ENCODE data around the gene OBSCN. TPM values are rescaled to one million over a fixed set of nuclear protein-coding genes. Genes with fewer than 3 reads are reported as not detected.

The OBSCN gene
- total RNA-seq, 2 experiments from 2014 or later = 12.3 to 14.4 TPM

GRCh38 chr1:228398741-228399461 is 191.1 kb downstream of the OBSCN start:
- peak overlapping the region; percentile 57 for H3K27ac Mint-ChIP-seq
- POLR2A ChIA-PET = interaction anchor here (0.7 kb wide), 1 partner anchor 286 kb away, joined by 3 read pairs; no protein-coding TSS in a partner anchor
- ATAC-seq = no peak

GRCh38 chr1:228399531-228400236 is 191.8 kb downstream of the OBSCN start:
- H3K4me1 Mint-ChIP-seq (ENCODE audit: low read depth) = peaks cover 65% of the 10 kb centered on the region
- H3K4me3 Mint-ChIP-seq = no peak overlapping the region
- CTCF ChIA-PET = no interaction called here
- POLR2A ChIA-PET = interaction anchor here (0.6 to 0.7 kb wide), 2 partner anchors 18 to 287 kb away, joined by 3 read pairs; no protein-coding TSS in a partner anchor
- no peaks in the 10 kb centered on the region for H3K9me3 Mint-ChIP-seq (ENCODE audit: insufficient read depth)
- no peaks in the 10 kb centered on the region for H3K27me3 Mint-ChIP-seq (ENCODE audit: low read depth)
- H3K36me3 Mint-ChIP-seq (ENCODE audit: low read depth) = peaks cover 76% of the 10 kb centered on the region
- no peak for ATAC-seq
- no peak for DNase-seq
- H3K27ac Mint-ChIP-seq = peak overlapping the region; percentile 28

More at GRCh38 chr1:228398741-228399461, 191.1 kb downstream of the OBSCN start:
- H3K4me3 Mint-ChIP-seq = no peak overlapping the region
- no peaks in the 10 kb centered on the region for H3K27me3 Mint-ChIP-seq (ENCODE audit: low read depth)
- peaks cover 57% of the 10 kb centered on the region for H3K4me1 Mint-ChIP-seq (ENCODE audit: low read depth)
- peaks cover 71% of the 10 kb centered on the region for H3K36me3 Mint-ChIP-seq (ENCODE audit: low read depth)
- DNase-seq = no peak
- H3K9me3 Mint-ChIP-seq (ENCODE audit: insufficient read depth) = no peaks in the 10 kb centered on the region
- CTCF ChIA-PET = no interaction called here

GRCh38 chr1:228400237-228400651 is 192.4 kb downstream of the OBSCN start:
- Mint-ChIP-seq H3K4me1 (ENCODE audit: low read depth) (peaks cover 68% of the 10 kb centered on the region), H3K4me3 (no peak overlapping the region), H3K27ac (no peak overlapping the region), H3K27me3 (ENCODE audit: low read depth) (no peaks in the 10 kb centered on the region), H3K36me3 (ENCODE audit: low read depth) (peaks cover 75% of the 10 kb centered on the region), H3K9me3 (ENCODE audit: insufficient read depth) (no peaks in the 10 kb centered on the region)
- ATAC-seq (no peak), DNase-seq (no peak)
- POLR2A ChIA-PET = interaction anchor here (0.6 kb wide), 1 partner anchor 19 kb away, joined by 3 read pairs; no protein-coding TSS in a partner anchor
- CTCF ChIA-PET = no interaction called here

GRCh38 chr1:228400692-228401454 is 193.0 kb downstream of the OBSCN start:
- peaks cover 68% of the 10 kb centered on the region for H3K4me1 Mint-ChIP-seq (ENCODE audit: low read depth)
- no peak for DNase-seq
- CTCF ChIA-PET = no interaction called here
- H3K4me3 Mint-ChIP-seq = no peak overlapping the region
- ATAC-seq = no peak
- H3K9me3 Mint-ChIP-seq (ENCODE audit: insufficient read depth) = no peaks in the 10 kb centered on the region
- no peaks in the 10 kb centered on the region for H3K27me3 Mint-ChIP-seq (ENCODE audit: low read depth)
- POLR2A ChIA-PET = interaction anchor here (0.6 to 0.8 kb wide), 2 partner anchors 20 to 730 kb away, joined by 3 read pairs; no protein-coding TSS in a partner anchor
- H3K36me3 Mint-ChIP-seq (ENCODE audit: low read depth) = peaks cover 73% of the 10 kb centered on the region
- peak overlapping the region; percentile 68 for H3K27ac Mint-ChIP-seq

GRCh38 chr1:228401782-228402640 is 194.2 kb downstream of the OBSCN start:
- ATAC-seq = no peak
- DNase-seq = no peak
- Mint-ChIP-seq H3K27ac (peak overlapping the region; percentile 53), H3K36me3 (ENCODE audit: low read depth) (peaks cover 66% of the 10 kb centered on the region), H3K9me3 (ENCODE audit: insufficient read depth) (no peaks in the 10 kb centered on the region), H3K27me3 (ENCODE audit: low read depth) (no peaks in the 10 kb centered on the region), H3K4me1 (ENCODE audit: low read depth) (peaks cover 64% of the 10 kb centered on the region), H3K4me3 (no peak overlapping the region)
- CTCF ChIA-PET = no interaction called here
- POLR2A ChIA-PET = interaction anchor here (0.8 kb wide), 1 partner anchor 729 kb away, joined by 3 read pairs; no protein-coding TSS in a partner anchor

GRCh38 chr1:228402641-228403025 is 194.8 kb downstream of the OBSCN start:
- peaks cover 63% of the 10 kb centered on the region for H3K36me3 Mint-ChIP-seq (ENCODE audit: low read depth)

GRCh38 chr1:228403231-228403631 is 195.4 kb downstream of the OBSCN start:
- CTCF ChIA-PET = no interaction called here
- DNase-seq = no peak
- Mint-ChIP-seq H3K27me3 (ENCODE audit: low read depth) (no peaks in the 10 kb centered on the region), H3K4me1 (ENCODE audit: low read depth) (peaks cover 58% of the 10 kb centered on the region), H3K4me3 (peak overlapping the region; percentile 90), H3K9me3 (ENCODE audit: insufficient read depth) (no peaks in the 10 kb centered on the region), H3K36me3 (ENCODE audit: low read depth) (peaks cover 57% of the 10 kb centered on the region), H3K27ac (peak overlapping the region; percentile 53)
- ATAC-seq = no peak
- POLR2A ChIA-PET = interaction anchor here (0.5 to 4.7 kb wide), 4 partner anchors 11 to 124 kb away, joined by 3 to 60 read pairs (median 3); a partner anchor contains a TSS

More at GRCh38 chr1:228402641-228403025, 194.8 kb downstream of the OBSCN start:
- ATAC-seq = no peak
- Mint-ChIP-seq H3K9me3 (ENCODE audit: insufficient read depth) (no peaks in the 10 kb centered on the region), H3K4me3 (no peak overlapping the region), H3K27me3 (ENCODE audit: low read depth) (no peaks in the 10 kb centered on the region), H3K27ac (peak overlapping the region; percentile 53), H3K4me1 (ENCODE audit: low read depth) (peaks cover 60% of the 10 kb centered on the region)
- DNase-seq = no peak
- CTCF ChIA-PET = no interaction called here
- POLR2A ChIA-PET = interaction anchor here (0.5 to 1.0 kb wide), 3 partner anchors 12 to 124 kb away, joined by 3 read pairs; no protein-coding TSS in a partner anchor

GRCh38 chr1:228404107-228404720 is 196.4 kb downstream of the OBSCN start:
- POLR2A ChIA-PET = interaction anchor here (0.5 to 4.7 kb wide), 7 partner anchors 11 to 85 kb away, joined by 3 to 60 read pairs (median 3); partner anchors contain the start of gene RNF187
- no peak for ATAC-seq
- Mint-ChIP-seq H3K36me3 (ENCODE audit: low read depth) (peaks cover 54% of the 10 kb centered on the region), H3K4me1 (ENCODE audit: low read depth) (peaks cover 61% of the 10 kb centered on the region), H3K27me3 (ENCODE audit: low read depth) (no peaks in the 10 kb centered on the region), H3K4me3 (peak overlapping the region; percentile 90), H3K9me3 (ENCODE audit: insufficient read depth) (no peaks in the 10 kb centered on the region), H3K27ac (peak overlapping the region; percentile 53)
- CTCF ChIA-PET = interaction anchor here (0.6 to 2.2 kb wide), 6 partner anchors 23 to 405 kb away, joined by 3 to 8 read pairs (median 4); no protein-coding TSS in a partner anchor
- no peak for DNase-seq

GRCh38 chr1:228405200-228405978 is 197.5 kb downstream of the OBSCN start:
- DNase-seq = no peak
- Mint-ChIP-seq H3K27ac (peak overlapping the region; percentile 95), H3K4me3 (peak overlapping the region; percentile 90), H3K36me3 (ENCODE audit: low read depth) (peaks cover 53% of the 10 kb centered on the region), H3K9me3 (ENCODE audit: insufficient read depth) (no peaks in the 10 kb centered on the region), H3K27me3 (ENCODE audit: low read depth) (no peaks in the 10 kb centered on the region), H3K4me1 (ENCODE audit: low read depth) (peaks cover 57% of the 10 kb centered on the region)
- no peak for ATAC-seq
- ChIA-PET POLR2A (interaction anchor here (0.8 to 4.7 kb wide), 12 partner anchors 14 to 323 kb away, joined by 3 to 60 read pairs (median 4); partner anchors contain the start of gene RNF187), CTCF (interaction anchor here (0.8 to 2.2 kb wide), 8 partner anchors 24 to 406 kb away, joined by 3 to 8 read pairs (median 4); partner anchors contain the start of gene IBA57)

GRCh38 chr1:228405979-228406228 is 198.1 kb downstream of the OBSCN start:
- H3K4me1 Mint-ChIP-seq (ENCODE audit: low read depth) = peaks cover 53% of the 10 kb centered on the region

More at GRCh38 chr1:228405979-228406228, 198.1 kb downstream of the OBSCN start:
- ChIA-PET CTCF (interaction anchor here (0.9 to 2.2 kb wide), 4 partner anchors 49 to 109 kb away, joined by 3 to 8 read pairs (median 5); a partner anchor contains a TSS), POLR2A (interaction anchor here (0.8 to 4.7 kb wide), 12 partner anchors 13 to 324 kb away, joined by 3 to 60 read pairs (median 4); partner anchors contain the start of gene RNF187)
- ATAC-seq = peak; percentile 4
- peak overlapping the region; percentile 95 for H3K27ac Mint-ChIP-seq
- peak overlapping the region; percentile 90 for H3K4me3 Mint-ChIP-seq
- peaks cover 48% of the 10 kb centered on the region for H3K36me3 Mint-ChIP-seq (ENCODE audit: low read depth)
- no peaks in the 10 kb centered on the region for H3K27me3 Mint-ChIP-seq (ENCODE audit: low read depth)
- H3K9me3 Mint-ChIP-seq (ENCODE audit: insufficient read depth) = no peaks in the 10 kb centered on the region
- peak; percentile 42 for DNase-seq
